Naive B cell (primary cell): ENCODE measurements around the gene ABCG1. TPM values are rescaled to one million over a fixed set of nuclear protein-coding genes. Genes with fewer than 3 reads are reported as not detected.

Experiments used
- ATAC-seq, 2 donors: fragments of 150-1000 bp; cut with Tn5 transposase; 2 replicates each; pipeline ENCODE4 v1.10.0; 2021; ENCODE audit warnings: low read depth in 2 of 2, mild to moderate bottlenecking in 2 of 2, moderate library complexity in 2 of 2
- DNase-seq: peaks from one replicate; pipeline ENCODE4 v3.0.0; 2022
- H3K27ac Mint-ChIP-seq, 6 donors: one replicate each; pipeline ENCODE4 v1.8.0; 2020 to 2022; ENCODE audit warnings: mild to moderate bottlenecking in 6 of 6, mixed read lengths in 6 of 6, moderate library complexity in 5 of 6, inconsistent platforms in 2 of 6
- H3K27me3 Mint-ChIP-seq, 3 donors: one replicate each; pipeline ENCODE4 v1.8.0; 2021 to 2022; ENCODE audit warnings: mixed read lengths in 3 of 3, mild to moderate bottlenecking in 1 of 3
- H3K36me3 Mint-ChIP-seq, 2 donors: one replicate each; pipeline ENCODE4 v1.8.0; 2020 to 2022; ENCODE audit warnings: mixed read lengths in 2 of 2, inconsistent platforms in 1 of 2, mild to moderate bottlenecking in 1 of 2
- H3K4me1 Mint-ChIP-seq, 3 donors: one replicate each; pipeline ENCODE4 v1.8.0; 2020 to 2022; ENCODE audit warnings: mixed read lengths in 3 of 3, inconsistent platforms in 1 of 3, mild to moderate bottlenecking in 1 of 3, moderate library complexity in 1 of 3
- H3K4me3 Mint-ChIP-seq, 8 donors: one replicate each; pipeline ENCODE4 v1.8.0; 2020 to 2022; ENCODE audit warnings: mild to moderate bottlenecking in 8 of 8, mixed read lengths in 8 of 8, moderate library complexity in 8 of 8, inconsistent platforms in 2 of 8
- H3K9me3 Mint-ChIP-seq, 7 donors: one replicate each; pipeline ENCODE4 v1.8.0; 2020 to 2022; ENCODE audit warnings: mixed read lengths in 7 of 7, mild to moderate bottlenecking in 5 of 7, inconsistent platforms in 2 of 7, moderate library complexity in 1 of 7
- polyA plus RNA-seq, 6 donors: library from polyadenylated mRNA; unstranded; fragments of 300-500 nt; fragmentation: Illumina TruSeq; gene quantifications; one replicate each; pipeline ENCODE4 v1.2.3, GENCODE V29; 2021; ENCODE audit warnings: low read depth in 6 of 6

Gene ABCG1
- polyA plus RNA-seq, 6 donors from 2014 or later = 20.7 to 34.3 (median 25.1) TPM

DNA sequence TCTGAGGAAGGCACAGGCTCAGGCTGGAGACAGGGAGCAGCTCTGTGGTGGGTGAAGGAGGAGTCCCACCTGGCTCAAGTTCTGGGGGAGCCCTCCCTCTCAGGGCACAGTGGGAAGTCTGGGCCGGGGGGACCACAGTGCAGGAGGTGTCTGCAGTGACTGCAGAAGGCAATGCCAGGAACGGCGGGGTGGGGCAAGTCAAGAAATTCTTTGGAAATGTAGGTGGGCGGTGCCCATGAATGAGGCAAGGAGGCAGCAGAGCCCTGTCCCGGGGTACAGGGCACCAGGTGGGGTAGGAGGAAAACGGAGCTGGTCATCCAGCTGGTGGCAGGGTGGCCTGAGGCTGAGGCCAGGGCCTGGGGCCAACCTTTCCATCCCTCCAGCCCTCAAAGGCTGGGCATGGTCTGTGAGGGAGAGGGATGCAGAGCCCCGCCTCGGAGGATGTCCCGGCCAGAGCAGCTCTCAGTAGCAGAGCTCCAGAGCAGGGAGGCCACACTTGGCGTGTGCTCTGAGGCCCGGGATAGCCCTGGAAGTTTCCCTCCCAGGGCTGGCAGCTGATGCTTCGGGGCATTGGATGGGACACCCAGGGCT lies 91.6 kb downstream of the ABCG1 start:
- Mint-ChIP-seq H3K4me3 (no peak overlapping the region), H3K9me3 (no peaks in the 10 kb centered on the region), H3K4me1 (peaks cover 0 to 10% (median 5%) of the 10 kb centered on the region in 3 donors), H3K36me3 (no peaks in the 10 kb centered on the region), H3K27me3 (peaks cover 9 to 46% (median 9%) of the 10 kb centered on the region in 3 donors), H3K27ac (peak overlapping the region in 3 of 6 donors; percentile 51 to 74 (median 52))
- ATAC-seq (no peak), DNase-seq (no peak)

GRCh38 chr21:42311160-42311559 lies 92.2 kb downstream of the ABCG1 start:
- H3K27me3 Mint-ChIP-seq = peaks cover 9 to 40% (median 9%) of the 10 kb centered on the region in 3 donors
- no peak overlapping the region for H3K27ac Mint-ChIP-seq
- no peaks in the 10 kb centered on the region for H3K36me3 Mint-ChIP-seq
- H3K4me3 Mint-ChIP-seq = no peak overlapping the region
- DNase-seq (no peak), ATAC-seq (no peak)
- H3K9me3 Mint-ChIP-seq = no peaks in the 10 kb centered on the region
- H3K4me1 Mint-ChIP-seq = peaks cover 0 to 10% (median 5%) of the 10 kb centered on the region in 3 donors

DNA sequence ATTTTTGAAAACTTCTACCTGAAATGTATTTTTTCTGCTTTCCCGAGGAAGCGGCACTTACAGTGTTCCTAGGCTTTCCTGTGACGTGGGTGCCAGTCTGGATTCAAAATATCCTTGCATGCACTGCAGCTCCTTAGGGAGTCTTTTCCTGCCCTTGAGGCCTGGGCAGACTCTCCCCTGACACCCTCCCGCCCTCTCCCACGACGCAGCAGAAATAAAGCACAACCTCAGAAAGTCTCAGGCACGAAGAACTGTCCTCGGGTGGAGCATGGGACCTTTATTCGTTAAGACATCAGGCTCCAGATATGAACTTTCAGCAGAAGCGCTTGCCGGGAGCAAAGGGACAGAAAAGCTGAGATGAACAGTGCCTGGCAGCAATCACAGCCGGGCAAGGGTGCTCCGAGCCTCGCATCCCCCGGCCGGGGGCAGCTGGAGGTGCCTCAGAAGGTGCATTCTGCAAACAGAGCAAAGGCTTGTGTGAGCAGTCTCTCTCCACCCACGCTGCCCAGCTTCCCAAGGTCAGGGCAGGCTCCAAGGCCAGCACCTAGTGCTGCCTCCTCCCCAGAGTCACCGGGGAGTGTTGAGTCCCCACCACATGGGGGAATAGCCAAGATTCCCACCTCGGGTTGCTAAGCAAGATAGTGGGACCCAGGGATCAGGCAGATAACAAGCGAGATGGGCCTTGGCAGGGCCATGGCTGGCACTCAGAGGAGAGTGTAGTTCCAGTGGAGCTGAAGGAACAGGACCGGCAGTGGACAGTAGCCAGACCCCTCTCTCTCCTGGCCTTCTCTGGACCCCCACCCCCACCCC lies 93.1 kb downstream of the ABCG1 start:
- Mint-ChIP-seq H3K4me3 (no peak overlapping the region), H3K27ac (no peak overlapping the region), H3K4me1 (peaks cover 0 to 10% (median 5%) of the 10 kb centered on the region in 3 donors)

DNA sequence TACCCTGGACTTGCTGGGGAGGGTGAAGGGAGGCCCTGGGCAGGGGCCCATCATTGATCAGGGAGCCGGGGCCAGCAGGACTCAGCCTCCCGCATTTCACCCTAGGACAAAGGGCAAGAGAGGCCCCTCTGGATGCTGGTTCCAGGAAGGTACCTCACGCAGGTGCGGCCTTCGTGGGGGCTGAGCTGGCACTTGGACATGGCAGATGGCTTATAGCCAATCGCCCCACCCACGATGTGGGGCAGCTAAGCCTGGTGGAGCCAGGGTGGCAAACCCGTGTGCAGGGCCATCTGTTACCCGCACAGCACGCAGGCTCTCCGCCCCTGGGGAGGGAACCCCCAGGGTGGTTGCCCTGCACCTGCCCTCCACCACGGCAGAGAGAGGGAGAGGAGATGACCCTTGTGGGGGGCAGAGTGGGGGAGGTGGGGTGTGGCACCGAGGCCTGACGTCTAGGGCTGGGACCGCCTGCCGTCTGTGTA lies 93.7 kb downstream of the ABCG1 start:
- Mint-ChIP-seq H3K36me3 (no peaks in the 10 kb centered on the region), H3K4me1 (peaks cover 0 to 10% (median 7%) of the 10 kb centered on the region in 3 donors), H3K27ac (no peak overlapping the region), H3K4me3 (no peak overlapping the region), H3K9me3 (no peaks in the 10 kb centered on the region), H3K27me3 (peaks cover 0 to 30% (median 6%) of the 10 kb centered on the region in 3 donors)
- ATAC-seq (no peak), DNase-seq (no peak)

More for the DNA sequence above, 93.1 kb downstream of the ABCG1 start:
- Mint-ChIP-seq H3K27me3 (peaks cover 3 to 32% (median 9%) of the 10 kb centered on the region in 3 donors), H3K9me3 (no peaks in the 10 kb centered on the region), H3K36me3 (no peaks in the 10 kb centered on the region)
- DNase-seq (no peak), ATAC-seq (no peak)

DNA sequence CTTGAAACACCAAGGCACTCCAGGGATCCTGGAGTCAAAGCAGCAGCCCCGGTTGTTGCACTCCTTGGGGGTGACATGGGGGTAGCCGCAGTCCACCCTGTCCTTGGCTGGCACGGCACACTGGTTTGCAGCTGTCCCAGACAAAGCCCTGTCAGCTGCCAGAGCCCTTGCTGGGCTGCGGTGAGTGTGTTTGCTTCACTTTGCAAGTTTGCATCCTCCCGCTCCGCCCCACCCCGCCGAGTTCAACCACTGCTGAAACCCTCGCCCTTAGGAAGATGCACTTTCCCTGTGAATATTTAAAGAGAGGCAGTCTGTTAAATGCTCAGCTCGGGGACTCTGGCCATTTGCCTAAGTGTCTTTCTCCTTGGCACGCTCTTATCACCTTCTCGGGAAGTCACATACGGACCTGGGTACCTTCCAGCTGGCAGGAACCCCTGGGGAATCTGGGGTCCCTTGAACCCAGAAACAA lies 94.6 kb downstream of the ABCG1 start:
- H3K4me1 Mint-ChIP-seq = peaks cover 2 to 15% (median 12%) of the 10 kb centered on the region in 3 donors
- H3K9me3 Mint-ChIP-seq = no peaks in the 10 kb centered on the region
- no peak overlapping the region for H3K4me3 Mint-ChIP-seq
- peaks cover 0 to 24% (median 6%) of the 10 kb centered on the region in 3 donors for H3K27me3 Mint-ChIP-seq
- ATAC-seq (no peak), DNase-seq (no peak)
- H3K27ac Mint-ChIP-seq = no peak overlapping the region
- no peaks in the 10 kb centered on the region for H3K36me3 Mint-ChIP-seq

GRCh38 chr21:42314616-42315295 lies 95.8 kb downstream of the ABCG1 start:
- Mint-ChIP-seq H3K9me3 (no peaks in the 10 kb centered on the region), H3K4me1 (peaks cover 10 to 22% (median 18%) of the 10 kb centered on the region in 3 donors), H3K27me3 (peaks cover 0 to 12% (median under 1%) of the 10 kb centered on the region in 3 donors), H3K27ac (no peak overlapping the region), H3K4me3 (no peak overlapping the region), H3K36me3 (no peaks in the 10 kb centered on the region)
- DNase-seq (no peak), ATAC-seq (no peak)

DNA sequence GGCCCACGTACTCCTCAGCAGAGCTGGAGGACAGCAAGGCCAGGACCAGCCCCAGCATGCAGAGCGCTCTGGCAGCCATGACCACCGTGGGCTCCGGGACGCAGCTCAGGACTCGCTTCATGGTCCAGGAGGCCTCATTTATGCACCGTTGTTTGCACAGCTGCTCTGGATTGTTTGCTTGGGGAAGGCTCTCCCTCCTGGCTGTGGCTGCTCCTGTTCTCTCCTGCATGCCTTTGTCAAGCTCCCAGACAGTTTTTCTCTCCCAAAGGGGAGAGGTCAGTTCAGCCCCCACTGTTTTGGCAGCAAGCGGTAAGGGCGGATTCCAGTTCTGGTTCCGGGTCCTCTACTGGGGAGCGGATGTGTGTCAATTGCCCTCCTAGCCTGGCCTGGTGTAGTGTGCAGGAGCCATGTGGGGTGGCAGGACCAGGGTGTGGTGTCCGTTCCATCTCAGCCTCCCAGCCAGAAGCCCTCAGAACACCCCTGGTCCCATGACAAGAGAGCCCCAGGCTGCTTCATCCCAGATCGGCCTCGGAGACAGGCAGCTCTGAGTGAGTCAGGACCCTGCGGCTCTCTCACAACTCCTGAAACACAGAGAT lies 96.5 kb downstream of the ABCG1 start, which contains the start of gene TFF3:
TSS of gene TFF3 (minus strand) at position 114 of the 596 bp plus-strand sequence. CDS start at position 79, 35 bp downstream.
- peaks cover 11 to 23% (median 14%) of the 10 kb centered on the region in 3 donors for H3K4me1 Mint-ChIP-seq
- H3K4me3 Mint-ChIP-seq = no peak within 1 kb of the TSS
- no peak for DNase-seq

GRCh38 chr21:42316891-42317290 lies 98.0 kb downstream of the ABCG1 start:
- no peaks in the 10 kb centered on the region for H3K36me3 Mint-ChIP-seq
- peaks cover 0 to 15% (median 11%) of the 10 kb centered on the region in 3 donors for H3K27me3 Mint-ChIP-seq
- peaks cover 15 to 23% (median 16%) of the 10 kb centered on the region in 3 donors for H3K4me1 Mint-ChIP-seq
- no peaks in the 10 kb centered on the region for H3K9me3 Mint-ChIP-seq
- no peak for DNase-seq
- H3K4me3 Mint-ChIP-seq = no peak overlapping the region
- ATAC-seq = no peak
- peak overlapping the region in 1 of 6 donors; percentile 79 for H3K27ac Mint-ChIP-seq

More for the DNA sequence above, 96.5 kb downstream of the ABCG1 start, which contains the start of gene TFF3:
- Mint-ChIP-seq H3K27me3 (peaks cover 0 to 6% (median under 1%) of the 10 kb centered on the region in 3 donors), H3K27ac (peak within 1 kb of the TSS in 1 of 6 donors; percentile 75), H3K36me3 (no peaks in the 10 kb centered on the region), H3K9me3 (no peaks in the 10 kb centered on the region)
- ATAC-seq = no peak

- DNase-seq (no peak), ATAC-seq (no peak)
- Mint-ChIP-seq H3K9me3 (no peaks in the 10 kb centered on the region), H3K36me3 (no peaks in the 10 kb centered on the region), H3K4me1 (peaks cover 15 to 23% (median 16%) of the 10 kb centered on the region in 3 donors), H3K27ac (no peak overlapping the region), H3K27me3 (peaks cover 0 to 16% (median 14%) of the 10 kb centered on the region in 3 donors), H3K4me3 (no peak overlapping the region)
These were observed 98.4 kb downstream of the ABCG1 start for GRCh38 chr21:42317341-42317741.

GRCh38 chr21:42317826-42318746 lies 99.1 kb downstream of the ABCG1 start:
- Mint-ChIP-seq H3K27me3 (peaks cover 0 to 23% (median 22%) of the 10 kb centered on the region in 3 donors), H3K27ac (no peak overlapping the region), H3K36me3 (no peaks in the 10 kb centered on the region), H3K9me3 (no peaks in the 10 kb centered on the region), H3K4me3 (peak overlapping the region in 3 of 8 donors; percentile 10 to 68 (median 19)), H3K4me1 (peaks cover 15 to 23% (median 16%) of the 10 kb centered on the region in 3 donors)
- DNase-seq (no peak), ATAC-seq (no peak)

GRCh38 chr21:42319376-42319775 lies 100.4 kb downstream of the ABCG1 start:
- H3K4me3 Mint-ChIP-seq = peak overlapping the region in 6 of 8 donors; percentile 13 to 66 (median 52)
- peaks cover 15 to 23% (median 16%) of the 10 kb centered on the region in 3 donors for H3K4me1 Mint-ChIP-seq
- ATAC-seq = peak; percentile 64 to 80
- DNase-seq = peak; percentile 22
- H3K27me3 Mint-ChIP-seq = peaks cover 5 to 36% (median 27%) of the 10 kb centered on the region in 3 donors
- peak overlapping the region in 3 of 6 donors; percentile 28 to 90 (median 29) for H3K27ac Mint-ChIP-seq
- H3K36me3 Mint-ChIP-seq = no peaks in the 10 kb centered on the region
- H3K9me3 Mint-ChIP-seq = no peaks in the 10 kb centered on the region
